Astrocyte of the cerebellum (primary cell): ENCODE results near the gene PARN.
"Not testable (repeated sequence)": the region's sequence is repeated elsewhere in the genome, so short reads cannot be mapped to it uniquely, and the experiment has no call there.

Source experiments
- DNase-seq: peaks from one replicate; pipeline ENCODE4 v3.0.0-alpha.2; 2011; ENCODE audit warnings: low read depth
- H3K4me3 ChIP-seq: 2 replicates; pipeline ENCODE4 v1.5.1; 2011; ENCODE audit warnings: mild to moderate bottlenecking, low read depth, low read length, moderate library complexity
- in situ Hi-C: cut with HindIII; loops from 2 replicates; pipeline ENCODE4 v1.10.0; 2017; ENCODE audit warnings: low sequenced_read_pairs
- TF ChIP-seq, protein P1 (sequence below): IDR thresholded peaks from 2 replicates; pipeline ENCODE4 v1.5.1; 2012; ENCODE audit warnings: low read length, low read depth, moderate library complexity, mild to moderate bottlenecking; ENCODE audit errors: missing control alignments

The PARN gene

GRCh38 chr16:14438256-14438655 lies 191.8 kb downstream of the PARN start:
- TF ChIP-seq, protein P1, sequence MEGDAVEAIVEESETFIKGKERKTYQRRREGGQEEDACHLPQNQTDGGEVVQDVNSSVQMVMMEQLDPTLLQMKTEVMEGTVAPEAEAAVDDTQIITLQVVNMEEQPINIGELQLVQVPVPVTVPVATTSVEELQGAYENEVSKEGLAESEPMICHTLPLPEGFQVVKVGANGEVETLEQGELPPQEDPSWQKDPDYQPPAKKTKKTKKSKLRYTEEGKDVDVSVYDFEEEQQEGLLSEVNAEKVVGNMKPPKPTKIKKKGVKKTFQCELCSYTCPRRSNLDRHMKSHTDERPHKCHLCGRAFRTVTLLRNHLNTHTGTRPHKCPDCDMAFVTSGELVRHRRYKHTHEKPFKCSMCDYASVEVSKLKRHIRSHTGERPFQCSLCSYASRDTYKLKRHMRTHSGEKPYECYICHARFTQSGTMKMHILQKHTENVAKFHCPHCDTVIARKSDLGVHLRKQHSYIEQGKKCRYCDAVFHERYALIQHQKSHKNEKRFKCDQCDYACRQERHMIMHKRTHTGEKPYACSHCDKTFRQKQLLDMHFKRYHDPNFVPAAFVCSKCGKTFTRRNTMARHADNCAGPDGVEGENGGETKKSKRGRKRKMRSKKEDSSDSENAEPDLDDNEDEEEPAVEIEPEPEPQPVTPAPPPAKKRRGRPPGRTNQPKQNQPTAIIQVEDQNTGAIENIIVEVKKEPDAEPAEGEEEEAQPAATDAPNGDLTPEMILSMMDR = no peak
- no peak overlapping the region for H3K4me3 ChIP-seq
- in situ Hi-C loops = no loop called here
- DNase-seq = no peak

DNA sequence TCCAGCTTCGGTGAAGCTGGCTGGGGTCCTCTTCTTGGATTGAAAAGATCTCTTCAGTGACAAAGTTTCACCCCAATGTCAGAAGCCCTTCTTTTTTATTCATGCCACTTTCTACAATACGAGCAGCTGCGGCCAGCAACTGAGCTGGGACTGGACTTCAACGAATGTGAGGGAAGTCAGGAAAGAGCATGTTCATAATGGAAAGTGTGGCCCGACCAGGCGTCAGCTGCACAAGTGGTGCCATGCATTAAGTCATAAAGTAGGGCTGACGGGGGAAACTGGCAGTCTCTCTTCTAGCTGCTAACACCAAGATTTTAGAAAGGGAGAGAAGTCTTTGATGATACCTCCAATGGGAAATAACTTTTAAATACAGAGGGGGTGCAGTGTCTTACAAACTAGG lies 192.6 kb downstream of the PARN start:
- no peak overlapping the region for H3K4me3 ChIP-seq
- in situ Hi-C loops = no loop called here
- DNase-seq = no peak
- TF ChIP-seq, protein P1 = no peak

DNA sequence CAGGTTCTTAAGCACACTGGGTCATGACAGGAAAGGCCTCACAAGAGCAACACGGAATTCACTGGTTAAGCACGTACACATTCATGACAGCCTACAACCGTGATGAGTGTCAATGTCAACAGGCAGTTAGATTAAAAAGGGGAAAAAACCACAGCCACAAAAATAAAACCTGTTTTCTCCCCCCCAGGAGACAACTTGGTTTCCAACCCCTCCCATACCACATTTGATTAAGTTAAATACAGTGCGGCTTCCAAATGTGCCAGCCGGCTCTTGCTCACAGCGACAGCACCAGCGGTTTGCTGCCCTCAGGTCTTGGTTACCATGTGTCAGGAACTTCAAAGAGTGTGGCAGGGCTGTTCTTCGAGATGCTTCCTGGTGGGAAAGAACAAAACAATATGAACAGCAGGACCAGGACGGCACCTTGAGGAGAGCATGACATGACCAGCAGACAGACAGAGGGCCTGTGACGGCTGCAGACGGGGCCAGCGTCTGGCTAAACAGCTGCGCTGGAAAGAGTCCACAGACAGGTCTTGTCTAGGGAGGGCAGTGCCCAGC lies 193.6 kb downstream of the PARN start:
- no peak for DNase-seq
- TF ChIP-seq, protein P1 = no peak
- in situ Hi-C loops = no loop called here
- H3K4me3 ChIP-seq = no peak overlapping the region

GRCh38 chr16:14434860-14435259 lies 195.2 kb downstream of the PARN start:
- in situ Hi-C loops = no loop called here
- TF ChIP-seq, protein P1 = no peak
- no peak overlapping the region for H3K4me3 ChIP-seq
- no peak for DNase-seq

DNA sequence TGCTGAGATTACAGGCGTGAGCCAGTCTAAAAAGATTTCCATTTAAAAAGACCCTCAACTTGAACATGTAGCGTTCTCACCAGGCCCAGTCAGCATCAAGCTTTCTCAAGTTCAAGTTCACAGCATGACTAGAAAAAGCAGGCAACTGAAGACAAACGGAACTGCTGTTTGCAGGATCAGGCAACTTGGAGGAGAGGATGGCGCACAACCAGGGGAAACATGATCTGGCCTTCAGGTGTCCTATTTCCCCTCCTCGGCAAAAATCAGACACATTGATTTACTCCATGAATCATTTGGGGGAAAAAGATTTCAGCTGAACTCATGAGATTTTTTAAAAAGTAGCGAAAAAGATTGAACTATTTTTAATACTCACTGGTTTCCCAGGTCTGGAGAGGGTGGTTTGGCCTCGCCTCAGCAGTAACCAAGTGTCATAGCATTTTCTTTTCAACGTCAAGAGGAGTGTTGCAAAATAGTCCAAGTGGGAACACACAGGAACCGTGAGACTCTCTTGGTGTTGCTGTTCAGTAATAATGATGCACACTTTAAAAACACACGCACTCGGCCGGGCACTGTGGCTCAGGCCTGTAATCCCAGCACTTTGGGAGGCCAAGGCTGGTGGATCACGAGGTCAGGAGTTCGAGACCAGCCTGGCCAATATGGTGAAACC lies 201.0 kb downstream of the PARN start:
- H3K4me3 ChIP-seq, in situ Hi-C loops: not testable (repeated sequence)
- peak; percentile 29 for DNase-seq

GRCh38 chr16:14428043-14428442 lies 202.0 kb downstream of the PARN start:
- no peak overlapping the region for H3K4me3 ChIP-seq
- in situ Hi-C loops = no loop called here
- TF ChIP-seq, protein P1 = no peak
- no peak for DNase-seq

DNA sequence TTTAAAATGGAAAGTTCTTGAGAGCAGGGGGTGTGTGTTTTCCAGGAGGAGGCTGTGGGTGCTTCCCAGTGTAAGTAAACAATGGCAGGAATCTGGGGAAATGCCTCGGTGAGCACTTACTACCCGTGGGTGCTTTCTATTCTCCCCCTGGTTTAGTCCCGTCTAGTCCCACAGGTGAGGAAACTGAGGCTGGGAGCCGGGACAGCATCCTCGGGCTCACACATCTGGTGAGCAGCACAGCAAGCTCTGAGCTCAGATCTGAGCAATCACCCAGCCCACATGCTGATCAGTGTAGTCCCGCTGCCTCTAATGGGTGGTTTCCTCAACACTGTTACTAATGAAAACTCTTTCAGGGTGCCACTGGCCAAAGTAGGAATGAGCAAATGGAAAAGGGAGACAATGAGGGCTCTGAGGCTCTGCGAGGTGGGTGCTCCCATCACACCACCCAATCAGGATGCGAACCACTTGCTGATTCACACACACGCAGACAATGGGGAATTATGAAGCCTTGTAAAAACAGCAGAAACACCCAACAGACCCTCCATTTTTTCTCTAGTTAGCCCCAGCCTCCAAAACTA lies 202.6 kb downstream of the PARN start:
- no peak overlapping the region for H3K4me3 ChIP-seq
- in situ Hi-C loops = no loop called here
- TF ChIP-seq, protein P1 = no peak
- no peak for DNase-seq
